CD4-positive, alpha-beta T cell treated with Interleukin-15 for 1 hour (primary cell): Measurements from ENCODE around the gene ISX.

Experiments used
- DNase-seq: peaks from one replicate; pipeline ENCODE4 v3.0.0-alpha.2; 2020

Gene ISX

DNA sequence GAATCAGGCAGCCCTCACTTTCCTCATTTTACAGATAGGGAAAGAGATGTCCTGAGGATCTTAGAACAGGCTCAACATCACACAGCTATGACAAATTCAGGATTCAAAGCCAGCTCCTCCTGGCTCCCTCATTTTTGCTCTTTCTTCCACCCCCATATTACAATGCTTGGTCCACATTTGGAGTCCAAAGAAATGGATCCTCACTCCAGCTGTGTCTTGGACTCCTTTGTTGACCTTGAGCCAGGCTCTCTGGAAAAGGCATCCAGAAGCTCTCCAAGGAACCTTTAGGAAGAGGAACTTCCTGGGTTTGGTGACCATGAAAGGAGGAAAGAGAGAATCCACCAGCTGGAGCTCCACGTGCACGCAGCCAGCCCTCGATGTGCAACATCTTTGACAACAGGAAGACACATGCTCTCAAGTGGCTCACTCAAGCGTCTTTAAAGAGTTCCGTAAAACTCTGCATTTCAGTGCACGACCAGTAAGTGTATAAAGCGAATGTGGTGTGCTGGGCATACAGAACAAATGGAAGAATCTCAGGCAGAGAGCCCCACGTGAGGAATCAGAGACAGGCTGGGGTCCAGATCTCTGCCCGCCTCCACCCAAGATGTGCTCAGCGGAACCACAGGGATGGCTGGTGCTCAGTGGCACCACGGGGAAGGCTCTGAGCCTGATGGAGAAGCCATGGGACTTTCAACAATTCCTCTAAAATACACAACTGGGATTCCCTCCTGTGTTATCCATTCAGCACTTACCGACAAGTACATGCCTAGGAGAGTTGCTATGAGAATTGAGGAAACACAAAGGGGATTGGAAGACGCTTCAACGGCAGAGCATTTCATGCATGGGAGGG lies 48.4 kb downstream of the ISX start:
- no peak for DNase-seq

GRCh38 chr22:35115515-35115914 lies 49.6 kb downstream of the ISX start:
- no peak for DNase-seq

- DNase-seq, result no peak
These were observed 50.3 kb downstream of the ISX start for GRCh38 chr22:35116269-35116668.

GRCh38 chr22:35116817-35117216 lies 50.9 kb downstream of the ISX start:
- DNase-seq, result no peak

DNA sequence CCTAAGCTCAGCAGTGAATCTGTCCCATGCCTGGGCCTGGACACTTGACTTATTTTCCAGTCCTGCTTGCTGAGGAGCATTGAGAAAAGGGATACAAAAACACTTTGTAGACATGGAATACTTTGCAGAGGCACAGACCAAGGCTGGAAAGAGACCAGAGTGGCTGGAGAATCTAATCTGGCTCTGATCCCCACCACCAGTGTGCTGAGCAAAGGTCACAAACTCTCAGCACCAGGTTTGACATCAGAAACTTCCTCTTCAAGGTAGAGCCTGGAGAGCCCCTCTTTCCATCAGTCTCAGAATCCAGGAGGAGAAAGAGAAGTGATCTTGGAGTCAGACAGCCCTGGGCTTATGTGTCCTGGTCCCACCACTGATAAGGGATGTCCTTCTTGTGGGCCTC lies 53.5 kb downstream of the ISX start:
- no peak for DNase-seq

DNA sequence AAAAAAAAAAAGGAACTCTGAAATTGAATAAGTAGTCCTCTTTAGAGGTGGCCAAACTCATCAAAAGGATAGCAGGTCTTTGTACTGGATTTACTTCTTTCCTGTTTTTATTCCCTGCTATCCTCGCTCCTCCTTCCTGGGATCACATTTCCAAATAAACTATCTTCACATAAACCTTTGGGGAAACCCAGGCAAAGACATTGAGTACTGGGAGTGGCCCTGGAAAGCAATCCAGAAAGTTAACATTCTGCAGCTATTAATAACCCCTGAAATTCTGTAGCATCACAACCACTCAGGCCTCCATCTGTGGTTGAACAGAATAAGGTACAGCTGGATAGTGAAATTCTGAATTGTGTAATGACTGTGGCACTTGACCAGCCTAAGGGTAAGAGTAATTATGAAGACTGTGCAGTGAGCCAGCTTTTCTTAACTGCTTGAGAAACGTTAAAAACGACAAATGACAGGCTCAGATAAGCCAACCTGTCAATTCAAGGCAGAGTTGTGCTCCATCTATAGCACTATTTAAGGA lies 58.8 kb downstream of the ISX start:
- DNase-seq, result no peak

- DNase-seq, result no peak
These were observed 61.0 kb downstream of the ISX start for GRCh38 chr22:35126993-35127392.

- DNase-seq, result no peak
These were observed 62.7 kb downstream of the ISX start for GRCh38 chr22:35128637-35129036.

DNA sequence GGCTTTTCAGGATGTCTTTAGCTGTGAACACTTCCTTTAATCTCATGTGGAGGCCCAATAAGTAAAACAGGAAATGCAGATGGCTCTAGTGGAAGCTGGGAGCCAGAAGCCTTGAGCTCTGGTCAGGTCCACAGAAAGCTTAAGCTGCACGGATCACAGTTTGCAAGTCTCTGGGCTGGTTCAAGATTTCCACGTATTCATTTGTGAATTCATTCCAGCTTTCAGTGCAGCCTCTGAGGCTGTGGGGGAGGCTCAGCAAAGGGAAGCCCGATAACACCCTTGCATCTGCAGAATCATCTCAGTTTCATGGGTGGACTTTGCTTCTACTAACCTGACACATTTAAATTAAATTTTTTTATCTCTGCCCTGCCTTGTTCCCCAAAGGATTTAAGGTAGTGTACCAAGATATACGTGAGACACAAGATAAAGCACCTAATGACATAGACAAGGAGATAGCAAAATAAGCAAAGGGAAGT lies 65.6 kb downstream of the ISX start:
- no peak for DNase-seq

DNA sequence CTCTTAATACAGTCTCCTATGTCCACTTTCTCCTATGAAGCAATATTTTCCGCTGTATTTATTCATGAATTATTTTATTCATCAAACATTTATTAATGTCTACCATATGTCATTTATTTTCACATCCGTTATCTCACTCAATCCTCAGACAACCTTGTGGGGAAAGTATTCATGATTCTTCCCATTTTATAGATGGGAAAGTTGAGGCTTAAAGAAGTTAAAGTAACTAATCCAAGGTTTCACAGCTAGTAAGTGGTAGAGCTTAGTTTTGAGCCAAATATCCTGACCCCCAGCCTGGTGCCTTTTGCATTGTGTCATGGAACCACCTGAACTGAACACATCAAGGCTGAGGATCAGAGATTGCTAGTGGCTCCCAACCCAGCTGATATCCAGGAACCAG lies 66.6 kb downstream of the ISX start:
- DNase-seq, result no peak

GRCh38 chr22:35133702-35134380 lies 67.9 kb downstream of the ISX start:
- no peak for DNase-seq

GRCh38 chr22:35134637-35135036 lies 68.7 kb downstream of the ISX start:
- no peak for DNase-seq

DNA sequence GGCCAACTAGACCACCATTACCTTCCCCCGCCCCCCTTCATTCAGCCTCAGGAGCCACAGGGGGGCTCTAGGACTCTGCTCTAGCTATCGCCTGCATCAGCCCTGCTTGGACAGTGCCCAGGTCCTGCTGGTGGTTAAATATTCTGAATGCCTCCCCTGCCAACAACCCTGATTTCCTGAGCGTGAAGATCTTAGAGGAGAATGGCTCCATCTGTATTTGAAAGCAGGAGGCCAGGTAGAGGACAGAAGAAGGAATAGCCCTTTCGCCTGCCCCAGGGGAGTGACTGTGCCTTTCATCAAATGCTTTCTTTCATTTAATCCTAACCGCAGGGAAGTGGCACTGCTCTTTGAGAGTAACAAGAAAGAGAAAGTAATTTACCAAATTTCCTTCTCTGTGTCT lies 69.2 kb downstream of the ISX start:
- DNase-seq, result no peak
